ENCODE measurements around the gene CD28. TPM values are rescaled to one million over a fixed set of nuclear protein-coding genes. Genes with fewer than 3 reads are reported as not detected.

CD28 gene
- total RNA-seq, 1 donor from 2014 or later = 0.17 TPM

Other genes starting within 250 kb of the CD28 start
- gene RAPH1, start 171.3 kb upstream of the CD28 start, total RNA-seq (ENCODE audit: low replicate concordance) = 15.4 and 25.7 TPM in 2 replicates
- gene CTLA4, start 161.1 kb downstream of the CD28 start, total RNA-seq (ENCODE audit: low replicate concordance) = not detected in 2 replicates
- gene ICOS, start 230.1 kb downstream of the CD28 start, total RNA-seq (ENCODE audit: low replicate concordance) = not detected in 2 replicates

Measured in type B pancreatic cell (in vitro differentiated cells).